Retinal pigment epithelial cell (primary cell): Measurements from ENCODE around the gene ARID4B.
"Not testable (repeated sequence)": the region's sequence is repeated elsewhere in the genome, so short reads cannot be mapped to it uniquely, and the experiment has no call there.

Experiments
- DNase-seq: peaks from one replicate; pipeline ENCODE4 v3.0.0-alpha.2; 2010; ENCODE audit warnings: low read depth
- H3K4me3 ChIP-seq: 2 replicates; pipeline ENCODE4 v1.5.1; 2011; ENCODE audit warnings: mild to moderate bottlenecking, low read length, control low read depth, moderate library complexity
- CTCF ChIP-seq: conservative IDR thresholded peaks from 2 replicates; pipeline ENCODE4 v1.5.1; 2011; ENCODE audit warnings: low read depth, low read length, control low read depth, inconsistent platforms

Gene ARID4B

GRCh38 chr1:235160957-235161684 is 166.9 kb downstream of the ARID4B start, which contains the start of gene RBM34:
TSS of gene RBM34 (minus strand) at chr1:235161250. CDS start at chr1:235161226, 24 bp downstream.
- peak within 1 kb of the TSS; percentile 97 for H3K4me3 ChIP-seq
- peak; percentile 17 for TF ChIP-seq CTCF
- DNase-seq: peak; percentile 52

GRCh38 chr1:235160383-235160956 is 167.5 kb downstream of the ARID4B start:
- DNase-seq: peak; percentile 22
- no peak for TF ChIP-seq CTCF
- peak overlapping the region; percentile 97 for H3K4me3 ChIP-seq

GRCh38 chr1:235159930-235160329 is 168.0 kb downstream of the ARID4B start:
- not testable (repeated sequence) for H3K4me3 ChIP-seq, DNase-seq

GRCh38 chr1:235159284-235159683 is 168.7 kb downstream of the ARID4B start:
- H3K4me3 ChIP-seq: not testable (repeated sequence)

GRCh38 chr1:235158680-235159079 is 169.3 kb downstream of the ARID4B start:
- H3K4me3 ChIP-seq: no peak overlapping the region
- DNase-seq: no peak
- no peak for TF ChIP-seq CTCF

More at GRCh38 chr1:235159284-235159683, 168.7 kb downstream of the ARID4B start:
- DNase-seq: not testable (repeated sequence)

- no peak for TF ChIP-seq CTCF
- no peak overlapping the region for H3K4me3 ChIP-seq
- no peak for DNase-seq
Observed at GRCh38 chr1:235157150-235157549, 170.8 kb downstream of the ARID4B start.

GRCh38 chr1:235156740-235157139 is 171.2 kb downstream of the ARID4B start:
- no peak overlapping the region for H3K4me3 ChIP-seq
- no peak for DNase-seq
- no peak for TF ChIP-seq CTCF

- peak; percentile 11 for TF ChIP-seq CTCF
Observed at GRCh38 chr1:235156265-235156664, 171.7 kb downstream of the ARID4B start.

More at GRCh38 chr1:235156265-235156664, 171.7 kb downstream of the ARID4B start:
- no peak for DNase-seq
- no peak overlapping the region for H3K4me3 ChIP-seq
